Measurements from ENCODE around the gene ABCA4. TPM values are rescaled to one million over a fixed set of nuclear protein-coding genes. Genes with fewer than 3 reads are reported as not detected.

ABCA4 gene
- total and polyA plus RNA-seq, 5 donors, result 0.06 to 0.19 (median 0.09) TPM; not detected in 2

DNA sequence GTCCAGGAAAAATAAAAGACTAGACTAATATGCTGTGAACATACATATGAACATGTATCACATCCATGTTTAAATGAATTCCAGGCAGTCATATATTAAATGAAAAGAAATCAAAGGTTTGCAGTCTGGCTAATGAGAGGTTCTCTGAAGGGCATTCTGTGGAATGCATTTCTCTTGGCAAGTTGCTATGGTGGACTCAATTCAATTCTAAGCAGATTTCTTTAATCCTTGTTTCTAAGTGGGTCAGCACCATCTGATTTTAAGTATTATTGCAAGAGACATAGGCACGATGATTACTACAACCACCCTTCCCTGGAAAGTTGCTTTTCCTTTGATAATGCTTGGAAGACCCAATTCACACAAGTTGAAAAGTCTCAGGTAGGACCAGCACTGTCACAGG lies 23.9 kb upstream of the ABCA4 start:
- no peaks in the 10 kb centered on the region for H3K27me3 ChIP-seq (ENCODE audit: control insufficient read depth, insufficient read depth)
- no peak overlapping the region for H3K27ac ChIP-seq (ENCODE audit: low read length)
- DNase-seq, result no peak
- peaks cover 2% of the 10 kb centered on the region for H3K4me1 ChIP-seq (ENCODE audit: control insufficient read depth, insufficient read depth, low read length)
- 58% methylated on average over 1 of the region's 1 CpG for WGBS
- H3K9me3 ChIP-seq (ENCODE audit: control insufficient read depth, low read length), result no peaks in the 10 kb centered on the region
- H3K4me3 ChIP-seq (ENCODE audit: low read length), result no peak overlapping the region
- intact Hi-C loops (cut with DNase I), result no loop called here
- no peak for ATAC-seq

DNA sequence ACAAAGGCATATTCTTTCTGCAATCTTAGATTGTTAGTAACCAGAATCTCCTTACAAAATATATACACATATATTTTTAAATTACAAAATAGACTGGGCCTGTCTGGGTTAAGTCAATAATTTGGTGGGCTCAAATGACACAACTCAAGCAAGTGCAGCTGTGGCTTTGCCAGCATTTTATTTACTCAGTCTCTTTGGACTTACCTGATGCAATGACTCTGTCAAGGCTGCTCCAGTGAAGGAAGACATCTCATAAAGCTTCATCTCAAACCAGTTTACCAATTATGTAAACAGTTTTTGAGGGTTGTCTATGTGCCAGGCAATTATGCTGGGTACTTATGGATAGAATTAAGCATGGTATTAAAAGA lies 22.8 kb upstream of the ABCA4 start:
- Histone ChIP-seq H3K27me3 (ENCODE audit: control insufficient read depth, insufficient read depth) (no peaks in the 10 kb centered on the region), H3K27ac (ENCODE audit: low read length) (no peak overlapping the region), H3K4me1 (ENCODE audit: control insufficient read depth, insufficient read depth, low read length) (peaks cover 2% of the 10 kb centered on the region), H3K4me3 (ENCODE audit: low read length) (no peak overlapping the region), H3K9me3 (ENCODE audit: control insufficient read depth, low read length) (no peaks in the 10 kb centered on the region)
- ATAC-seq (no peak), DNase-seq (no peak)
- intact Hi-C loops (cut with DNase I), result no loop called here

DNA sequence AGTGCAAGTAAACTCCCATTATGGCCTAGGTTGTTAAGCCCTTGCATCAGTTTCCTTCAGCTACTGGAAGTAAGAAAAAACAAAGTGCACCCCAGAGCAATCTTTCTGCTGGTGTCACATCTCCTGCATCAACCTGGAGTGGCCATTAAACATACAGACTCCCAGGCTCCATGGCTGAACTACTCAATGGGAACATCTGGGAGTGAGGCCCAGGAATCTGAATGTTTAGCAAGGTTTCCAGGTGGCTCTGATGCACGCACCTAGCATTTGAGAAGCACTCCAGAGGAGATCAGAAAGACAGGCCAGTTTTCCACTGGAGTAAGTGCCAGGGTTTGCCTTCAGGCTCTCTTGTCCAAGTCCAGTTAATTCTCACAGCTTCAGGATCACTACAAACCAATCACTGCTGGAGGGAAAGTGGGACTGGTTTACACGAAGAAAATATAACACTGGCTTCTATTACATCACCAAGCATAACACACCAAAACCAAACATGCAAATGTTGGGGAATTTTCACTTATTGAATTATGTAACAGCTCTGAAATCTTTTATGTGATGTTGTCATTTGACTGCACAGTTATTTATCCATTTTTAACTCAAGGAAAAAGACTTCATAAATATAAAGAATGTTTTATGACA lies 22.3 kb upstream of the ABCA4 start:
- Histone ChIP-seq H3K27me3 (ENCODE audit: control insufficient read depth, insufficient read depth) (no peaks in the 10 kb centered on the region), H3K27ac (ENCODE audit: low read length) (peak overlapping the region; percentile 37), H3K9me3 (ENCODE audit: control insufficient read depth, low read length) (no peaks in the 10 kb centered on the region), H3K4me3 (ENCODE audit: low read length) (no peak overlapping the region), H3K4me1 (ENCODE audit: control insufficient read depth, insufficient read depth, low read length) (peaks cover 2% of the 10 kb centered on the region)
- DNase-seq (no peak), ATAC-seq (peak in 1 of 2 donors; percentile 16)
- 58% methylated on average over 2 of the region's 2 CpGs for WGBS
- intact Hi-C loops (cut with DNase I), result no loop called here

DNA sequence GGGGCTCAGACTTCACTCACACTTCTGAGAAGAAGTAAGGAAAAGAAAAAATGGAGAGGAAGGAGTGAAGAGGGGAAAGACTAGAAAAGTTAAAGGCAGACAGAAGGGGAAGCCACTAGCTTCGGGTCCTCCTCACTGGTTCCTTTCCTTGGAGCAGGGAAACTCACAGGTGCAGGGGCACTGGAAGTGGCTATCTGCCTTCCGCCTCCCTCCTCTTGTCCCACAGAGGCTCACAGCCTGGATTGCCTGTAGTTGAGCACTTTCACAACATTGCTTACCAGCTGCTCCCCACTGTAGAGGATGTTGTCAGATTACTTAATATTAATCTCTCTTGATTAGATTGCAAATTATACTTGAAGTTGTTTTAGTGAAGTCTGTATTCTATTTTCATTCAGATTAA lies 21.6 kb upstream of the ABCA4 start:
- intact Hi-C loops (cut with DNase I), result no loop called here

DNA sequence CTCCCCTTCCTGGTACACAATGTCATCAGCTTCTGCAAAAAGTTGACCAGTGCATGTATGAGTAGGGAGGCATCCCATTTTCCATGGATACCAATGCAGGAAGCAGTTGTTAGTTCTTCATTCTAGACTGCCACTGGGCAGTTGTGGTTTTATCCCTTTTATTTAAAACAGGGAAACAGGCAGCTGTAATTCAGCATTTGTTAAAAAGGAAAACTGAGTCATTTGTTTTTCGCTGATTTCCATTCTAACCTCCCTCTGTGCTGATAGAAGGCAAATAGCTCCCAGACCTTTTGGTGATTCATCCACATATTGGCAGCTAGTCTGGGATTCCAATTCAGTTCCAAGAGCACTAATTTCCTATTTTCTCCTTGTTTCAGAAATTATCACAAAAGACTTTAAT lies 21.1 kb upstream of the ABCA4 start:
- ATAC-seq (peak in 1 of 2 donors; percentile 54), DNase-seq (no peak)
- Histone ChIP-seq H3K27ac (ENCODE audit: low read length) (no peak overlapping the region), H3K4me3 (ENCODE audit: low read length) (no peak overlapping the region), H3K4me1 (ENCODE audit: control insufficient read depth, insufficient read depth, low read length) (peaks cover 2% of the 10 kb centered on the region), H3K27me3 (ENCODE audit: control insufficient read depth, insufficient read depth) (no peaks in the 10 kb centered on the region), H3K9me3 (ENCODE audit: control insufficient read depth, low read length) (no peaks in the 10 kb centered on the region)
- WGBS, result 44% methylated on average over 1 of the region's 1 CpG
- intact Hi-C loops (cut with DNase I), result no loop called here

More for the DNA sequence above, 21.6 kb upstream of the ABCA4 start:
- WGBS, result 73% methylated on average over 2 of the region's 2 CpGs
- Histone ChIP-seq H3K27ac (ENCODE audit: low read length) (no peak overlapping the region), H3K27me3 (ENCODE audit: control insufficient read depth, insufficient read depth) (no peaks in the 10 kb centered on the region), H3K4me1 (ENCODE audit: control insufficient read depth, insufficient read depth, low read length) (peaks cover 2% of the 10 kb centered on the region), H3K4me3 (ENCODE audit: low read length) (no peak overlapping the region), H3K9me3 (ENCODE audit: control insufficient read depth, low read length) (no peaks in the 10 kb centered on the region)
- peak; percentile 66 to 68 for ATAC-seq
- DNase-seq, result peak in 1 of 3 donors; percentile 46

DNA sequence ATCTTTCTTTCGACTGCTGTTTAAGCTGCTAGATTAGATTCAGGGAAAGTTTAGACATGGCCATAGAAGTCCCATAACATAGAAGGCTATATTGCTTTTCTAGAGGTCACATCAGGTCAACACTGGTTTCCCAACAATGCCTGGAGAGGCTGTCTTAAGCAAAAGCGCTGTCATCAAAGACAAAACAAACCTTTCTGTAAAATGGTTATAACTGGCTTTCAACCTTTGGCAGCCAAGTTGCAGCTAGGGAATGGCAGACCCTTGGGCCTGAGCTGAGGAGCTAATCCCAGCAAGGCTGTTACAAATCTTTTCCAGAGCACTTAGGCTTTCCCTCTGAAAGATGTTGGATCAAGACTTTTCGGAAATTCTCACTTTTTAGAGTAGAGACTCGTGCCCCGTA lies 11.2 kb upstream of the ABCA4 start:
- Histone ChIP-seq H3K27me3 (ENCODE audit: control insufficient read depth, insufficient read depth) (no peaks in the 10 kb centered on the region), H3K4me3 (ENCODE audit: low read length) (no peak overlapping the region), H3K27ac (ENCODE audit: low read length) (no peak overlapping the region), H3K4me1 (ENCODE audit: control insufficient read depth, insufficient read depth, low read length) (no peaks in the 10 kb centered on the region), H3K9me3 (ENCODE audit: control insufficient read depth, low read length) (no peaks in the 10 kb centered on the region)
- intact Hi-C loops (cut with DNase I), result no loop called here
- ATAC-seq (no peak), DNase-seq (no peak)
- 93% methylated on average over 5 of the region's 5 CpGs for WGBS

DNA sequence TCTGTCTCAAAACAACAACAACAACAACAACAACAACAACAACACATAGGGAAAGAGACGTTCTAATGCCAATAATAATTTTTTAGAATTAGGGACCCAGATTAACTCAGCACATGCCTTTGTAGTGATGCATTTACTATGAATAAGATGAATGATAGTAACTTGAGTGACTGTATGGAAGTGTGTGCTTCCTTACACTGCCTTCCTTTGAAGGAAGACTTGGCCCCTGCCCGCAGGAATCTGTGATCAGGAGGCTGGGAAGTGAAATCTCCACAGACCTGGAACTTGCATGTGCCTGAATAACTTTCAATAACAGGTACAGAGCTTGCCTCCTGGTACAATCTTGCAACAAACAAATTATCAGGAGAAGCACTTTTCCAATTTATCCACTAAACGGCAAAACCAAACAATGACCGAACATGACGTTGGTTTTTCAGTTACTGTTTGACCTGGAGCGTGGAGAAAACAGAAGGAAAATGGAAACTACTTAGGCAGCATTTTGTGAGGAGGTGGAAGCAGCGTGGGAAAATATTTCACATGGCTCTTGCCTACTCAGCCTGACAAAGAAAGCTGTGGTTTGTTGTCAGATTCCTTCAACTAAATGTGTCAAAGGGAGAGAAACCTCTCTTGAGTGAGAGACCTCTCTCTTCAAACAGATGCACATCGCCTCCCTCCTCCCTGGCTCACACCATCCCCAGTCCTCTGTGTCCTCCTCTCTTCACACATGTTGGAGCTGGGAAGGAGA lies 10.1 kb upstream of the ABCA4 start:
- Histone ChIP-seq H3K4me1 (ENCODE audit: control insufficient read depth, insufficient read depth, low read length) (no peaks in the 10 kb centered on the region), H3K27me3 (ENCODE audit: control insufficient read depth, insufficient read depth) (no peaks in the 10 kb centered on the region), H3K27ac (ENCODE audit: low read length) (no peak overlapping the region), H3K4me3 (ENCODE audit: low read length) (no peak overlapping the region), H3K9me3 (ENCODE audit: control insufficient read depth, low read length) (no peaks in the 10 kb centered on the region)
- no peak for ATAC-seq
- 79% methylated on average over 8 of the region's 8 CpGs for WGBS
- no peak for DNase-seq
- intact Hi-C loops (cut with DNase I), result no loop called here

DNA sequence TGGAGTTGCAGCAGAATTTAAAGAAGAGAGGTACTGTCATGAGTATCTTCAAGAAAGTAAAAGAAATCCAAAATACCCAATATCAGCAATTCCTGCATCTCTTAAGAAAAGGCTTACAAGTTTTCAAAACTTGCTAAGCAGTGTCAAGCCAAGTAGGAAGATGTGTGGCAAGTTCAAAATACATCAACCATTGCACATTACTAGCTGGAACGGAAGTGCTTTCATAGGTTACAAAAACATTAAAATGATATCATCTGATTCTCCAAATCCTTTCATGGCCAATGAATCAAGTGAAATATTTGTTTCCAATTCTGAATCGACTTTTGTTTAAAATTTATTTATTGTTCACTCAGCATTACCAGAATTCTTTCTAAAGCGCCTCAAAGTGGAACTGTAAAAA lies 5.7 kb upstream of the ABCA4 start:
- intact Hi-C loops (cut with DNase I), result no loop called here
- DNase-seq (no peak), ATAC-seq (no peak)
- no peaks in the 10 kb centered on the region for H3K27me3 ChIP-seq (ENCODE audit: control insufficient read depth, insufficient read depth)
- H3K4me3 ChIP-seq (ENCODE audit: low read length), result no peak overlapping the region
- H3K4me1 ChIP-seq (ENCODE audit: control insufficient read depth, insufficient read depth, low read length), result no peaks in the 10 kb centered on the region
- no peaks in the 10 kb centered on the region for H3K9me3 ChIP-seq (ENCODE audit: control insufficient read depth, low read length)
- H3K27ac ChIP-seq (ENCODE audit: low read length), result no peak overlapping the region
- 61% methylated on average over 3 of the region's 3 CpGs for WGBS

DNA sequence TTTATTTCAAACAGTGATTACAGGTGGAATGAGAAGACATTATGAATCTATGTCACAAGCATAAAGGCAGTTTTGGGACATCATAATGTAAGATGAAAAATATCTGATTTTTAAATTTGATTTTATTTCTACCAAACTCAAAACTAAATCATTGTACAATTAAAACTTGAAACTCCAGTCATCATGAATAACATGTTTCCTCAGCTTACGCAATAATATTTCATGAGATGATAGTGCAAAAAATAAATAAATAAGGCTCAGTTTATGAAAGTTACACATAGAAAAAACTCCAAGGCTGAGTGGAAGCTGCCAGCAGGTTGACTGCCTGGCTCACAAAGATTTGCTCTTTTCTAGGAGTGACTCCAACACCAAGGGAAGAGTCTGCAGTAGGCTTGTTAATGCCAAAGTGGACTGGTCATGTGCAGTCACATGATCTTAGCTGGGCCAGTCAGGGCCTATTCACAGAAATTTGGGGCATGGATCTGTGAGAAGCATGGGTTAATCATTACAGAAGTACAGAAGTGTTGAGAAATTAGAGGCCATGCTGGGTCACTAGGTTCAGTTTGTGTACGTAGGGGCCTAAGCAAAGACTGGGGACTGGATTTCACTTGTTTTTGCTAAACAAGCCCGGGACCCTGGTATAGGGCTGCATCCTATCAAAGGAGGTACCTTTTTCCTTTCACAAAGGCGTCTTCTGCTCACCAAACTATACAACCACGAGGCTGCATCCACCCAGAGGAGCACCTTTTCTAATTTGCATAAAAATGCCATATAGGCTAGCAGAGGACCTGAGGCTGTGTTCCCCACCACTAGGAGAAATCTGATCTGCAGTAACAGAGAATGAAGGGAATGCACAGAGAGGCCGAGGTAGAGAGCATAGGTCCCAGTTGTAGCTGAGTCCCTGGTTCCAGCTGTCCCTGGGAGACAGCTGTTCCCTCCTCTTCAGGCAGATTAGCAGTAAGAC lies 4.9 kb upstream of the ABCA4 start:
- Histone ChIP-seq H3K4me3 (ENCODE audit: low read length) (no peak overlapping the region), H3K4me1 (ENCODE audit: control insufficient read depth, insufficient read depth, low read length) (no peaks in the 10 kb centered on the region), H3K9me3 (ENCODE audit: control insufficient read depth, low read length) (no peaks in the 10 kb centered on the region), H3K27ac (ENCODE audit: low read length) (no peak overlapping the region), H3K27me3 (ENCODE audit: control insufficient read depth, insufficient read depth) (no peaks in the 10 kb centered on the region)
- DNase-seq (no peak), ATAC-seq (no peak)
- intact Hi-C loops (cut with DNase I), result no loop called here
- 79% methylated on average over 6 of the region's 6 CpGs for WGBS

DNA sequence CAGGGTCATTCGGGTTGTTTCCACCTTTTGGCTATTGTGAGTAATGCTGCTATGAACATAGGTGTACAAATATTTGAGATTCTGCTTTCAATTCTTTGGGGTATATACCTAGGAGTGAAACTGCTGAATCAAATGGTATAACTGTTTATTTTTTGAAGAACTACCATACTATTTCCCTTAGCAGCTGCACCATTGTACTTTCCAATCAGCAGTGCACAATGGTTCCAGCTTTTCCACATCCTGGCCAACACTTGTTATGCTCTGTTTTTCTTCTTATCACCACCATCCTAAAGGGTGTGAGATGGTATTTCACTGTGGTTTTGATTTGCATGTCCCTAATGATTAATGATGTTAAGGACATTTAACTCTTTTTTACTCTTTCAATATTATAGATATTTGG lies 3.6 kb upstream of the ABCA4 start:
- Histone ChIP-seq H3K27ac (ENCODE audit: low read length) (no peak overlapping the region), H3K4me3 (ENCODE audit: low read length) (no peak overlapping the region), H3K4me1 (ENCODE audit: control insufficient read depth, insufficient read depth, low read length) (no peaks in the 10 kb centered on the region), H3K9me3 (ENCODE audit: control insufficient read depth, low read length) (no peaks in the 10 kb centered on the region), H3K27me3 (ENCODE audit: control insufficient read depth, insufficient read depth) (no peaks in the 10 kb centered on the region)
- ATAC-seq (no peak), DNase-seq (no peak)
- intact Hi-C loops (cut with DNase I), result no loop called here
- 97% methylated on average over 1 of the region's 1 CpG for WGBS
